GM12875 (cell line): Measurements from ENCODE around the gene LRP1B.

Source experiments
- H3K4me3 ChIP-seq: one replicate; pipeline ENCODE4 v1.5.1; 2011; ENCODE audit warnings: low read depth, low read length, control low read depth
- TF ChIP-seq, protein P1 (sequence below): IDR thresholded peaks from 2 replicates; pipeline ENCODE4 v1.5.1; 2011; ENCODE audit warnings: low read depth, mild to moderate bottlenecking, control low read depth, inconsistent platforms, low read length, moderate library complexity, borderline replicate concordance; ENCODE audit not compliant: insufficient read depth

LRP1B gene

DNA sequence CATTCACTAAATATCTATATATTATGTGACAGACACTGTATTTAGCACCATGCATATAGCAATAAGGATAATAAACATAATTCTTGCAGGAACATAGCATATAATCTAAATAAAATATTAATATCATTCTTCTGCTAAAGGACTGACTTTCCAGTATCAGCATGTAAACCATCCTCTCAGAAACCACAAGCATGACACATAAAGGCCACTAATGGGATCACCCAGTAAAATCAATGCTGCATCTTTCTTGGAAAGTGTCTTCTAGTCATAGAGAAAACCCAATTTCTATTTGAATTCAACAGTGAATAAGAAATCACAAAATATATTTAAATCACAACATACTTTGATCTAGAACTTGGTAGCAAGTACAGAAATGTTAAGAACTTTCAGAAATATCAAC, 5.8 kb upstream of the LRP1B start:
- TF ChIP-seq, protein P1, sequence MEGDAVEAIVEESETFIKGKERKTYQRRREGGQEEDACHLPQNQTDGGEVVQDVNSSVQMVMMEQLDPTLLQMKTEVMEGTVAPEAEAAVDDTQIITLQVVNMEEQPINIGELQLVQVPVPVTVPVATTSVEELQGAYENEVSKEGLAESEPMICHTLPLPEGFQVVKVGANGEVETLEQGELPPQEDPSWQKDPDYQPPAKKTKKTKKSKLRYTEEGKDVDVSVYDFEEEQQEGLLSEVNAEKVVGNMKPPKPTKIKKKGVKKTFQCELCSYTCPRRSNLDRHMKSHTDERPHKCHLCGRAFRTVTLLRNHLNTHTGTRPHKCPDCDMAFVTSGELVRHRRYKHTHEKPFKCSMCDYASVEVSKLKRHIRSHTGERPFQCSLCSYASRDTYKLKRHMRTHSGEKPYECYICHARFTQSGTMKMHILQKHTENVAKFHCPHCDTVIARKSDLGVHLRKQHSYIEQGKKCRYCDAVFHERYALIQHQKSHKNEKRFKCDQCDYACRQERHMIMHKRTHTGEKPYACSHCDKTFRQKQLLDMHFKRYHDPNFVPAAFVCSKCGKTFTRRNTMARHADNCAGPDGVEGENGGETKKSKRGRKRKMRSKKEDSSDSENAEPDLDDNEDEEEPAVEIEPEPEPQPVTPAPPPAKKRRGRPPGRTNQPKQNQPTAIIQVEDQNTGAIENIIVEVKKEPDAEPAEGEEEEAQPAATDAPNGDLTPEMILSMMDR = no peak
- no peak overlapping the region for H3K4me3 ChIP-seq

DNA sequence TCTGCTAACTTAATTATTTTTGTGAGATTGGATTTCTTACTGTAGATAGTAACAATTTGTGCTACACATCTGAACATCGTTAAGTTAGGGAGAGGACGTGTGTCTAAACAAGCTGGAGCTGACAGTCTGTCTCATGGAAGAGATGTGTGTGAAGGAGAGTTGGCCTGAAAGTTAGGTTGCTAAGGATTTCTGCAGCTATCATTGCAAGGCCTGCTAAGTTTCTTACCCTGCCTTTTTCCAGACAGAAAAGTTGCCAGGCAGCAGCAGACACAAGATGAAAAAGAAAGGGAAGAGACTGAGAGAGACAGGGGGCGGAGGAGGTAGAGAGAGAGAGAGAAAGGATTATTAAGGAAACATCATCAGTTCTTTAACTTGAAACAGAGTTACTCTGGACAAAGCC, 4.1 kb upstream of the LRP1B start:
- no peak overlapping the region for H3K4me3 ChIP-seq
- TF ChIP-seq, protein P1 = no peak

DNA sequence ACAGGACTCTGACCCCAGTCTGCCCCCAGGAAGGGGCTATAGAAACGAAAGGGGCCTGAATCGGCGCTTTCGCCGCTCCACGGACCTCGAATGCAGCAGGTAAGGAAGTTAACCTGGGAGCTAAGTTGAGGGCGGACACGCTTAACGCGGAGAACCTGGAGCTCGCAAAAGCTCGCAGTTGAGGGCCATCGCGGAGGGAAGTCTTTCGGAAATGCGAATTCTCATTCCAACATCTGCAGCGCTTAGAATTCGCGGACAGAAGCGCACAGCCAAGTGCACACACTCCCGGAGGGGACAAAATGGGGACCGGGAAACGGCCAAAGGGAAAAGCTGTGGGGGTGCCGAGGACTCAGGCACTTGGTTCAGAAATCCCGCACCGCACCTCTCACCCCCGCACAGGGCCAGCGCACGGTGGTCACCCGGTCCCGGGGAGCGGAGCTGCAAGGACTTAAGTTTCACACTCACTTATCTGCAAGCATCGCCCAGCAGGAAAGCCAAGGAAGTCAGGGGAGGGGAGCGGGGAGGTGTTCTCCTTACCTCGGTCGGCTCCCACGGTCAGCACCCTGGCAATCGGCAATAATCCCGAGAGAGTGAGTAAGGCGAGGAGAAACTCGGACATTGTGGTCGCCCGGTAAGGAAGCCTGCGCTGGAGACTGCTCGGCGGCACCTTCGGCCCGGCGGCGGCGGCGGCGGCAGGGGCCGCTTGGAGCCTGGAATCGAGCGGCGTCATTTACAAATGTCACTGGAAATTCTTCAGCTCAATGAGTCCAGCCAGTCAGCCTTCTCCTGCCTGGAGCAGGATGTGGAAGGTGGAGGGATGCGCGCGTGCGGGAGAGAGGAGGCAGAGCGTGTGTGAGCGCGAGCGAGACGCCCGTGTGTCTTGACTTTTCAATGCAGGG, 456 bp downstream of the LRP1B start:
- H3K4me3 ChIP-seq = no peak overlapping the region
- TF ChIP-seq, protein P1 = no peak

DNA sequence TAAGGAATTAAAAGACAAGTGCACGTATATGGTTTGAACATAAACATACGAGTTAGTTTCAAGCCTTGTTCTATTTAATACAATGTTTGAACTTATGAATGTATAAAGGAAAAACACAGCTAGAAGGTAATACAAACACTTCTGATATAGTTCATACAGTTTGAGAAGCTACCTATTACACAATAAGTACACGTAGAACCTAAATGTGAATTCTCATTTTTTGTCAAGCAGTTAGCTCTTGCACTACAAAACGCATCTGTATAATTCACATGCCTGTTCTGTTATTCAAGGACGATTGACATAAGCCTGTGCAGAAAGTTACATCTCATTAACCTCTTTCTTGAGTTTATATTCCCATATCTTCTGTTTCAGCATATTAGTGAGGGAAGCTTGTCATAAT, 2.7 kb downstream of the LRP1B start:
- TF ChIP-seq, protein P1 = no peak
- no peak overlapping the region for H3K4me3 ChIP-seq

GRCh38 chr2:142127248-142127647, 3.6 kb downstream of the LRP1B start:
- TF ChIP-seq, protein P1 = no peak

GRCh38 chr2:142124706-142125105, 6.1 kb downstream of the LRP1B start:
- TF ChIP-seq, protein P1 = no peak
- H3K4me3 ChIP-seq = no peak overlapping the region

More at GRCh38 chr2:142127248-142127647, 3.6 kb downstream of the LRP1B start:
- no peak overlapping the region for H3K4me3 ChIP-seq

GRCh38 chr2:142119347-142119746, 11.5 kb downstream of the LRP1B start:
- H3K4me3 ChIP-seq = no peak overlapping the region
- TF ChIP-seq, protein P1 = no peak
